Endothelial cell of umbilical vein (primary cell): ENCODE data around the gene FLT1.

Experiments used
- CTCF ChIP-seq, 2 donors: IDR thresholded peaks; 1 replicate in 1 of 2; 2 replicates in 1 of 2; pipeline ENCODE4 v1.5.1; 2011; ENCODE audit warnings: low read length in 2 of 2, mild to moderate bottlenecking in 2 of 2, moderate library complexity in 2 of 2, control low read depth in 1 of 2, inconsistent platforms in 1 of 2, low read depth in 1 of 2; ENCODE audit not compliant: insufficient read depth in 1 of 2; ENCODE audit errors: extremely low read depth in 1 of 2
- EZH2 ChIP-seq: IDR thresholded peaks from 2 replicates; pipeline ENCODE4 v1.6.1; 2012; ENCODE audit warnings: borderline replicate concordance, low read depth, mild to moderate bottlenecking, moderate library complexity, low read length, inconsistent platforms; ENCODE audit not compliant: severe bottlenecking
- FOS ChIP-seq: IDR thresholded peaks from 2 replicates; pipeline ENCODE4 v1.6.1; 2011; ENCODE audit warnings: mild to moderate bottlenecking, low read length, moderate library complexity, borderline replicate concordance; ENCODE audit not compliant: insufficient read depth
- GATA2 ChIP-seq: IDR thresholded peaks from 2 replicates; pipeline ENCODE4 v1.7.0; 2011; ENCODE audit warnings: low read depth, mild to moderate bottlenecking, moderate library complexity, mixed read lengths, low read length; ENCODE audit not compliant: insufficient read length, insufficient read depth
- JUN ChIP-seq: IDR thresholded peaks from 2 replicates; pipeline ENCODE4 v1.6.1; 2011; ENCODE audit warnings: borderline replicate concordance, low read depth; ENCODE audit not compliant: insufficient read length, insufficient read depth
- MYC ChIP-seq: IDR thresholded peaks from one replicate; pipeline ENCODE4 v1.6.1; 2011; ENCODE audit warnings: mild to moderate bottlenecking, low read depth, low read length
- POLR2A ChIP-seq: IDR thresholded peaks from 2 replicates; pipeline ENCODE4 v1.6.1; 2012; ENCODE audit warnings: low read depth, mild to moderate bottlenecking, control low read depth, low read length
- POLR2AphosphoS5 ChIP-seq: IDR thresholded peaks from 2 replicates; pipeline ENCODE4 v1.6.1; 2012; ENCODE audit warnings: low read depth, mild to moderate bottlenecking, control low read depth, low read length, moderate library complexity; ENCODE audit not compliant: insufficient read depth
- TF ChIP-seq, protein P1 (sequence below): IDR thresholded peaks from 2 replicates; pipeline ENCODE4 v1.6.1; 2011; ENCODE audit not compliant: insufficient read depth, insufficient read length

GRCh38 chr13:28526876-28527275 lies 31.9 kb upstream of the FLT1 start:
- TF ChIP-seq CTCF (IDR thresholded peaks at IDR 0.05; ENCODE audit: extremely low read depth in 1 of 2, insufficient read depth in 1 of 2, low read depth in 1 of 2, low read length in 2 of 2), result no peak
- no peak for TF ChIP-seq POLR2A
- no peak for TF ChIP-seq POLR2AphosphoS5
- no peak for TF ChIP-seq EZH2
- TF ChIP-seq, protein P1, sequence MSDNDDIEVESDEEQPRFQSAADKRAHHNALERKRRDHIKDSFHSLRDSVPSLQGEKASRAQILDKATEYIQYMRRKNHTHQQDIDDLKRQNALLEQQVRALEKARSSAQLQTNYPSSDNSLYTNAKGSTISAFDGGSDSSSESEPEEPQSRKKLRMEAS, result no peak
- TF ChIP-seq FOS, result no peak
- no peak for TF ChIP-seq MYC
- TF ChIP-seq GATA2, result no peak
- no peak for TF ChIP-seq JUN
